A549 (cell line): ENCODE data around the gene ITPKB. TPM values are rescaled to one million over a fixed set of nuclear protein-coding genes. Genes with fewer than 3 reads are reported as not detected.

Experiments
- ATAC-seq, 2 experiments: fragments of 200-7000 bp in 1 of 2; fragments of >200 bp in 1 of 2; cut with Nextera tagmentation in 1 of 2; cut with Tn5 transposase in 1 of 2; 3 replicates each; pipeline versions ENCODE4 v1.8.0 to v1.9.1; 2018 to 2020; ENCODE audit warnings: mild to moderate bottlenecking in 1 of 2, moderate library complexity in 1 of 2
- CTCF ChIA-PET: fragments of 300-600 bp; sonication (Branson Sonifier 250); formaldehyde crosslinking; extraction: SDS; loops from one replicate; lab custom pipeline; 2021; ENCODE audit warnings: antibody characterized with exemption, inconsistent platforms; lab: Yijun Ruan, JAX
- POLR2A ChIA-PET: fragments of 350-600 bp; formaldehyde crosslinking; extraction: SDS; loops from one replicate; lab custom pipeline; 2021; ENCODE audit warnings: antibody characterized with exemption, inconsistent platforms; lab: Yijun Ruan, JAX
- DNase-seq, 2 experiments: peaks; one replicate each; pipeline versions ENCODE4 v3.0.0 to v3.0.0-alpha.2; 2011 to 2016; ENCODE audit warnings: low read depth in 1 of 2, low spot score in 1 of 2
- FAIRE-seq: peaks from 2 replicates; lab custom pipeline; 2011; peaks lifted over from hg19 to GRCh38; lab: Jason Lieb, UNC
- H3K27ac ChIP-seq, 2 experiments: fragments of >200 bp; sonication (Bioruptor Twin); formaldehyde crosslinking; 3 replicates each; pipeline ENCODE4 v1.5.1; 2016 to 2017
- H3K4me1 ChIP-seq: fragments of >200 bp; sonication (Bioruptor Twin); formaldehyde crosslinking; 3 replicates; pipeline ENCODE4 v1.6.1; 2016
- H3K4me2 ChIP-seq: fragments of >200 bp; sonication (Bioruptor Twin); formaldehyde crosslinking; 3 replicates; pipeline ENCODE4 v1.6.1; 2016
- H3K4me3 ChIP-seq: fragments of >200 bp; sonication (Bioruptor Twin); formaldehyde crosslinking; 3 replicates; pipeline ENCODE4 v1.5.1; 2016
- H3K9me3 ChIP-seq: fragments of >200 bp; sonication (Bioruptor Twin); formaldehyde crosslinking; 3 replicates; pipeline ENCODE4 v1.6.1; 2016
- BHLHE40 ChIP-seq: IDR thresholded peaks from 2 replicates; pipeline ENCODE4 v1.6.1; 2012; ENCODE audit warnings: low read depth, low read length, inconsistent platforms
- CHD2 ChIP-seq: fragments of 150-350 bp; IDR thresholded peaks from 2 replicates; pipeline ENCODE4 v1.6.1; 2014; ENCODE audit warnings: low read length; ENCODE audit not compliant: partially characterized antibody
- CTCF ChIP-seq: fragments of >200 bp; sonication (Bioruptor Twin); formaldehyde crosslinking; IDR thresholded peaks from 3 replicates; pipeline ENCODE4 v1.5.1; 2016
- EP300 ChIP-seq, 2 experiments: fragments of >200 bp; sonication (Bioruptor Twin); formaldehyde crosslinking; IDR thresholded peaks; 2 replicates in 1 of 2; 3 replicates in 1 of 2; pipeline ENCODE4 v1.6.1; 2016 to 2017
- FOSB ChIP-seq: fragments of 250-450 bp; sonication (Bioruptor Pico); IDR thresholded peaks from 2 replicates; pipeline ENCODE4 v1.5.0; 2020; ENCODE audit warnings: mild to moderate bottlenecking, moderate library complexity
- GATA3 ChIP-seq: IDR thresholded peaks from 2 replicates; pipeline ENCODE4 v1.6.1; 2012; ENCODE audit warnings: borderline replicate concordance
- HMGXB4 ChIP-seq: fragments of 250-450 bp; sonication (Bioruptor Pico); IDR thresholded peaks from 2 replicates; pipeline ENCODE4 v1.5.0; 2021; ENCODE audit warnings: mild to moderate bottlenecking, moderate library complexity, borderline replicate concordance
- HOXB13 ChIP-seq: fragments of 250-450 bp; sonication (Bioruptor Pico); IDR thresholded peaks from 2 replicates; pipeline ENCODE4 v1.5.0; 2020; ENCODE audit warnings: low read depth, mild to moderate bottlenecking, moderate library complexity
- HOXB5 ChIP-seq: fragments of 250-450 bp; sonication (Bioruptor Pico); IDR thresholded peaks from 2 replicates; pipeline ENCODE4 v1.5.0; 2020; ENCODE audit warnings: mild to moderate bottlenecking, moderate library complexity
- MYC ChIP-seq: IDR thresholded peaks from 2 replicates; pipeline ENCODE4 v1.6.1; 2012; ENCODE audit warnings: mild to moderate bottlenecking, inconsistent platforms, low read length, improper control_type of control experiment, borderline replicate concordance
- NFE2L2 ChIP-seq: fragments of 150-350 bp; conservative IDR thresholded peaks from 2 replicates; pipeline ENCODE4 v1.6.1; 2014; ENCODE audit warnings: low read length
- NPAS2 ChIP-seq: fragments of 250-450 bp; sonication (Bioruptor Pico); IDR thresholded peaks from 2 replicates; pipeline ENCODE4 v1.8.0; 2022; ENCODE audit warnings: mild to moderate bottlenecking, moderate library complexity, borderline replicate concordance
- RFX5 ChIP-seq: fragments of 450-650 bp; IDR thresholded peaks from 2 replicates; pipeline ENCODE4 v1.7.1; 2014; ENCODE audit warnings: antibody characterized with exemption, mild to moderate bottlenecking, moderate library complexity
- SREBF2 ChIP-seq: fragments of 450-650 bp; IDR thresholded peaks from 2 replicates; pipeline ENCODE4 v1.6.1; 2014; ENCODE audit warnings: mild to moderate bottlenecking, moderate library complexity
- TP53 ChIP-seq: fragments of 250-450 bp; sonication (Bioruptor Pico); IDR thresholded peaks from 2 replicates; pipeline ENCODE4 v1.5.0; 2021; ENCODE audit warnings: mild to moderate bottlenecking, moderate library complexity
- ZC3H11A ChIP-seq: fragments of 450-650 bp; IDR thresholded peaks from 2 replicates; pipeline ENCODE4 v1.6.1; 2014; ENCODE audit warnings: antibody characterized with exemption, mild to moderate bottlenecking
- WGBS: methylation state at CpG from one replicate; pipeline ENCODE4 v1.1.6; 2017; ENCODE audit errors: missing lambda C conversion rate; 5-methylcytosine and 5-hydroxymethylcytosine counted together
- polyA plus RNA-seq, 4 experiments: library from polyadenylated mRNA; depleted of rRNA in 3 of 4; stranded (reverse); fragments of >200 nt; fragmentation: RNase III in 1 of 4; extraction: RNeasy Plus Mini Kit Qiagen cat#74134 plus additional on column Dnase treatment in 1 of 4; gene quantifications; 2 replicates in 3 of 4; 3 replicates in 1 of 4; pipeline ENCODE4 v1.2.3, GENCODE V29; 2011 to 2017
- TF ChIP-seq, protein P1 (sequence below): IDR thresholded peaks from 2 replicates; pipeline ENCODE4 v1.6.1; 2012
- TF ChIP-seq, protein P2 (sequence below): fragments of 200-600 bp; sonication (generic); IDR thresholded peaks from 2 replicates; pipeline ENCODE4 v1.6.1; 2016; ENCODE audit warnings: antibody characterized with exemption, mild to moderate bottlenecking, moderate library complexity
- TF ChIP-seq, protein P3 (sequence below): IDR thresholded peaks from 2 replicates; pipeline ENCODE4 v1.6.1; 2012; ENCODE audit warnings: low read depth, borderline replicate concordance

Gene ITPKB
- polyA plus RNA-seq, 2 of the 4 experiments (the other 2 are of a cell fraction): 1.7 to 2.8 TPM

DNA sequence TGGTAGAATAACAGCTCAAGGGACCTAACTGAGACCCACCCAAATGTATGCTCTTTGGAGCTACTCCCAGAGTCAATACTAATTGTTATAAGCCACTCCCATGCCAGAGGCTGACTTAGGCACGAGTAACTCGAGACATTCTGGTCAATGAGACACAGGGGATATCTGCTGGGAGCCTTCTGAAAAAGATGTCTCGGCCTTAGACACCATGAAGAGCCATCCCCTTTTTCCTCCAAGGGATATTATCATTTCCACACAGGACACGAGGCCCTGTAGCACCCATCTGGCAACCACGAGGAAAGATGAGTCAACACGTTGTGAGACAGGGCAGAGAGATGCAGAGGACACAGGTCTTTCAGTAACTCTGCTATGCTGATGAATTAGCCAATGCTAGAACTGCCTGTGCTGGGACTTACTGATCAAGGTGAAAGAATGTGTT is 30.7 kb downstream of the ITPKB start:
- H3K4me1 ChIP-seq: 0 out of 3 replicates have a peak, but pooled peaks cover 3% of the 10 kb centered on the region
- 45% methylated on average over 6 of the region's 6 CpGs for WGBS
- no peak overlapping the region for H3K4me2 ChIP-seq
- ChIA-PET CTCF (interaction anchor here (1.1 to 1.5 kb wide), 3 partner anchors 12 to 120 kb away, joined by 3 read pairs; no protein-coding TSS in a partner anchor), POLR2A (no interaction called here)
- TF ChIP-seq, protein P1, sequence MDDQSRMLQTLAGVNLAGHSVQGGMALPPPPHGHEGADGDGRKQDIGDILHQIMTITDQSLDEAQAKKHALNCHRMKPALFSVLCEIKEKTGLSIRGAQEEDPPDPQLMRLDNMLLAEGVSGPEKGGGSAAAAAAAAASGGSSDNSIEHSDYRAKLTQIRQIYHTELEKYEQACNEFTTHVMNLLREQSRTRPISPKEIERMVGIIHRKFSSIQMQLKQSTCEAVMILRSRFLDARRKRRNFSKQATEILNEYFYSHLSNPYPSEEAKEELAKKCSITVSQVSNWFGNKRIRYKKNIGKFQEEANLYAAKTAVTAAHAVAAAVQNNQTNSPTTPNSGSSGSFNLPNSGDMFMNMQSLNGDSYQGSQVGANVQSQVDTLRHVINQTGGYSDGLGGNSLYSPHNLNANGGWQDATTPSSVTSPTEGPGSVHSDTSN: no peak
- TF ChIP-seq RFX5: no peak
- TF ChIP-seq CHD2: no peak
- no peak for TF ChIP-seq SREBF2
- no peak for TF ChIP-seq HOXB13
- TF ChIP-seq NPAS2: no peak
- no peak for TF ChIP-seq NFE2L2
- TF ChIP-seq CTCF: no peak
- TF ChIP-seq EP300 (IDR thresholded peaks at IDR 0.05): no peak
- TF ChIP-seq GATA3: no peak
- no peak overlapping the region for H3K4me3 ChIP-seq
- DNase-seq: no peak
- no peak overlapping the region for H3K27ac ChIP-seq
- FAIRE-seq: no peak
- no peak for ATAC-seq
- H3K9me3 ChIP-seq: no peaks in the 10 kb centered on the region

DNA sequence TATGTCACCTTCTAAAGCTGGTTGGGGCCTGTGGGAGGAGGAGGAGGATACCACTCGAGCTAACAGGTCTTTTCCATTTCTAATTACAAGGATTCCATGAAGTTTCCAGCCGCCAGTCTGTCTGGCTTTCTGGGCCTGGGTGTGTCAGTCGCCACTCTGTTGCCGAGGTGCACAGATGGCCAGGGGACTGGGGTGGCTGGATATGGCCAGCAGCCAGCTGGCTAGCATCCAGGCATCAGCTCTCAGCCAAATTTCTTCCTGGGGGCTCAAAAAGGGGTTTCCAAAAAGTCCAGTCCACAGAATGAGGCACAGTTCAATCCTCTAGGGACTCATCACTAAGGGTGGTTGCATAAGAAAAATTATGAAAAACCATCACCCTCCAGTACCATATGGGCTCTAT is 32.4 kb downstream of the ITPKB start:
- Histone ChIP-seq H3K27ac (no peak overlapping the region), H3K4me3 (no peak overlapping the region), H3K9me3 (no peaks in the 10 kb centered on the region), H3K4me2 (no peak overlapping the region), H3K4me1 (0 out of 3 replicates have a peak, but pooled peaks cover 7% of the 10 kb centered on the region)
- TF ChIP-seq SREBF2 (no peak), TP53 (CRISPR knock-in tag) (no peak), HOXB5 (CRISPR knock-in tag) (no peak), MYC (no peak), HMGXB4 (CRISPR knock-in tag) (no peak), FOSB (no peak), RFX5 (no peak), ZC3H11A (no peak), BHLHE40 (no peak)
- TF ChIP-seq, protein P2, sequence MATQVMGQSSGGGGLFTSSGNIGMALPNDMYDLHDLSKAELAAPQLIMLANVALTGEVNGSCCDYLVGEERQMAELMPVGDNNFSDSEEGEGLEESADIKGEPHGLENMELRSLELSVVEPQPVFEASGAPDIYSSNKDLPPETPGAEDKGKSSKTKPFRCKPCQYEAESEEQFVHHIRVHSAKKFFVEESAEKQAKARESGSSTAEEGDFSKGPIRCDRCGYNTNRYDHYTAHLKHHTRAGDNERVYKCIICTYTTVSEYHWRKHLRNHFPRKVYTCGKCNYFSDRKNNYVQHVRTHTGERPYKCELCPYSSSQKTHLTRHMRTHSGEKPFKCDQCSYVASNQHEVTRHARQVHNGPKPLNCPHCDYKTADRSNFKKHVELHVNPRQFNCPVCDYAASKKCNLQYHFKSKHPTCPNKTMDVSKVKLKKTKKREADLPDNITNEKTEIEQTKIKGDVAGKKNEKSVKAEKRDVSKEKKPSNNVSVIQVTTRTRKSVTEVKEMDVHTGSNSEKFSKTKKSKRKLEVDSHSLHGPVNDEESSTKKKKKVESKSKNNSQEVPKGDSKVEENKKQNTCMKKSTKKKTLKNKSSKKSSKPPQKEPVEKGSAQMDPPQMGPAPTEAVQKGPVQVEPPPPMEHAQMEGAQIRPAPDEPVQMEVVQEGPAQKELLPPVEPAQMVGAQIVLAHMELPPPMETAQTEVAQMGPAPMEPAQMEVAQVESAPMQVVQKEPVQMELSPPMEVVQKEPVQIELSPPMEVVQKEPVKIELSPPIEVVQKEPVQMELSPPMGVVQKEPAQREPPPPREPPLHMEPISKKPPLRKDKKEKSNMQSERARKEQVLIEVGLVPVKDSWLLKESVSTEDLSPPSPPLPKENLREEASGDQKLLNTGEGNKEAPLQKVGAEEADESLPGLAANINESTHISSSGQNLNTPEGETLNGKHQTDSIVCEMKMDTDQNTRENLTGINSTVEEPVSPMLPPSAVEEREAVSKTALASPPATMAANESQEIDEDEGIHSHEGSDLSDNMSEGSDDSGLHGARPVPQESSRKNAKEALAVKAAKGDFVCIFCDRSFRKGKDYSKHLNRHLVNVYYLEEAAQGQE: no peak
- TF ChIP-seq, protein P3, sequence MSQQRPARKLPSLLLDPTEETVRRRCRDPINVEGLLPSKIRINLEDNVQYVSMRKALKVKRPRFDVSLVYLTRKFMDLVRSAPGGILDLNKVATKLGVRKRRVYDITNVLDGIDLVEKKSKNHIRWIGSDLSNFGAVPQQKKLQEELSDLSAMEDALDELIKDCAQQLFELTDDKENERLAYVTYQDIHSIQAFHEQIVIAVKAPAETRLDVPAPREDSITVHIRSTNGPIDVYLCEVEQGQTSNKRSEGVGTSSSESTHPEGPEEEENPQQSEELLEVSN: no peak
- ChIA-PET POLR2A (no interaction called here), CTCF (interaction anchor here (0.8 to 1.5 kb wide), 2 partner anchors 37 to 122 kb away, joined by 3 read pairs; no protein-coding TSS in a partner anchor)
- FAIRE-seq (no peak), DNase-seq (no peak), ATAC-seq (no peak)
- 90% methylated on average over 4 of the region's 4 CpGs for WGBS
